Gastroesophageal sphincter (tissue), 4 donors: ENCODE measurements around the gene GOLGA7B. TPM values are rescaled to one million over a fixed set of nuclear protein-coding genes. Genes with fewer than 3 reads are reported as not detected.

ENCODE experiments used
- ATAC-seq: fragments of 150-250 bp; one replicate; pipeline ENCODE4 v1.9.1; 2016; ENCODE audit warnings: mild to moderate bottlenecking, moderate library complexity
- H3K27ac ChIP-seq, 4 donors: fragments of 200-600 bp; sonication (generic) in 3 of 4; 1 replicate in 3 of 4; 2 replicates in 1 of 4; pipeline ENCODE4 v1.5.1; 2016 to 2019
- H3K27me3 ChIP-seq: fragments of 200-600 bp; sonication (generic); one replicate; pipeline ENCODE4 v1.5.1; 2019
- H3K36me3 ChIP-seq, 2 donors: fragments of 200-600 bp; sonication (generic); one replicate each; pipeline ENCODE4 v1.5.1; 2019; ENCODE audit warnings: control low read depth in 1 of 2
- H3K4me1 ChIP-seq, 3 donors: fragments of 200-600 bp; sonication (generic); 1 replicate in 2 of 3; 2 replicates in 1 of 3; pipeline ENCODE4 v1.5.1; 2016 to 2019; ENCODE audit warnings: control low read depth in 2 of 3
- H3K4me3 ChIP-seq, 2 donors: fragments of 200-600 bp; sonication (generic); one replicate each; pipeline ENCODE4 v1.5.1; 2019; ENCODE audit warnings: mild to moderate bottlenecking in 1 of 2, moderate library complexity in 1 of 2
- H3K9me3 ChIP-seq, 3 donors: fragments of 200-600 bp; sonication (generic); one replicate each; pipeline ENCODE4 v1.5.1; 2017 to 2019; ENCODE audit warnings: control low read depth in 2 of 3
- CTCF ChIP-seq, 4 experiments: fragments of 200-600 bp in 2 of 4; fragments of 450-650 bp in 2 of 4; sonication (generic) in 1 of 4; IDR thresholded peaks; one replicate each; pipeline ENCODE4 v1.5.1; 2017 to 2019; ENCODE audit warnings: antibody characterized with exemption in 4 of 4, mild to moderate bottlenecking in 2 of 4, moderate library complexity in 2 of 4
- EP300 ChIP-seq: sonication (generic); formaldehyde crosslinking; IDR thresholded peaks from one replicate; pipeline ENCODE4 v1.6.1; 2017; ENCODE audit warnings: antibody characterized with exemption, mild to moderate bottlenecking
- POLR2A ChIP-seq, 2 donors: fragments of 450-650 bp; IDR thresholded peaks; one replicate each; pipeline ENCODE4 v1.6.1; 2017; ENCODE audit warnings: antibody characterized with exemption in 2 of 2, mild to moderate bottlenecking in 2 of 2, moderate library complexity in 1 of 2
- POLR2AphosphoS5 ChIP-seq: sonication (generic); formaldehyde crosslinking; IDR thresholded peaks from one replicate; pipeline ENCODE4 v1.6.1; 2017; ENCODE audit warnings: antibody characterized with exemption
- WGBS, 2 donors: methylation state at CpG; one replicate each; pipeline ENCODE4 v1.1.5; 2018; ENCODE audit warnings: low coverage in 1 of 2; 5-methylcytosine and 5-hydroxymethylcytosine counted together
- total RNA-seq, 4 donors: library from RNA; depleted of rRNA; stranded (reverse); fragments of >200 nt; gene quantifications; one replicate each; pipeline ENCODE4 v1.1.0, GENCODE V29; 2016

Gene GOLGA7B
- total RNA-seq, 4 donors from 2014 or later = 0.08 to 0.40 (median 0.23) TPM

GRCh38 chr10:97805949-97806348 is 43.7 kb upstream of the GOLGA7B start:
- H3K36me3 ChIP-seq = no peaks in the 10 kb centered on the region
- WGBS, 2 donors = 67 to 86% methylated on average over 1 to 4 of the region's 6 CpGs
- peaks cover 15% of the 10 kb centered on the region for H3K27me3 ChIP-seq
- no peak for ATAC-seq
- no peak overlapping the region for H3K27ac ChIP-seq
- no peaks in the 10 kb centered on the region for H3K4me1 ChIP-seq
- no peak overlapping the region for H3K4me3 ChIP-seq
- no peaks in the 10 kb centered on the region for H3K9me3 ChIP-seq
- TF ChIP-seq POLR2A (IDR thresholded peaks at IDR 0.05) = no peak
- TF ChIP-seq POLR2AphosphoS5 = no peak
- TF ChIP-seq EP300 = no peak
- TF ChIP-seq CTCF (IDR thresholded peaks at IDR 0.05) = no peak

GRCh38 chr10:97810446-97810845 is 39.2 kb upstream of the GOLGA7B start:
- WGBS, 2 donors = 62 to 85% methylated on average over 4 to 7 of the region's 7 CpGs
- Histone ChIP-seq H3K4me1 (no peaks in the 10 kb centered on the region), H3K9me3 (no peaks in the 10 kb centered on the region), H3K27me3 (peaks cover 14% of the 10 kb centered on the region), H3K36me3 (no peaks in the 10 kb centered on the region), H3K4me3 (no peak overlapping the region), H3K27ac (no peak overlapping the region)
- no peak for ATAC-seq
- TF ChIP-seq POLR2A (IDR thresholded peaks at IDR 0.05) = no peak
- TF ChIP-seq EP300 = no peak
- TF ChIP-seq POLR2AphosphoS5 = no peak
- TF ChIP-seq CTCF (IDR thresholded peaks at IDR 0.05) = no peak

- 45 to 90% methylated on average over 2 to 3 of the region's 3 CpGs for WGBS, 2 donors
- no peaks in the 10 kb centered on the region for H3K4me1 ChIP-seq
- no peak overlapping the region for H3K4me3 ChIP-seq
- ATAC-seq = no peak
- peaks cover 29% of the 10 kb centered on the region for H3K27me3 ChIP-seq
- H3K9me3 ChIP-seq = no peaks in the 10 kb centered on the region
- no peaks in the 10 kb centered on the region for H3K36me3 ChIP-seq
- H3K27ac ChIP-seq = no peak overlapping the region
- TF ChIP-seq POLR2A (IDR thresholded peaks at IDR 0.05) = no peak
- TF ChIP-seq POLR2AphosphoS5 = no peak
- TF ChIP-seq EP300 = no peak
- no peak for TF ChIP-seq CTCF (IDR thresholded peaks at IDR 0.05)
Measured at GRCh38 chr10:97811958-97812357, 37.7 kb upstream of the GOLGA7B start.

GRCh38 chr10:97812696-97813095 is 36.9 kb upstream of the GOLGA7B start:
- Histone ChIP-seq H3K27ac (no peak overlapping the region), H3K9me3 (no peaks in the 10 kb centered on the region), H3K27me3 (peaks cover 36% of the 10 kb centered on the region), H3K4me1 (no peaks in the 10 kb centered on the region), H3K4me3 (no peak overlapping the region), H3K36me3 (no peaks in the 10 kb centered on the region)
- no peak for TF ChIP-seq EP300
- no peak for TF ChIP-seq CTCF (IDR thresholded peaks at IDR 0.05)
- no peak for TF ChIP-seq POLR2A (IDR thresholded peaks at IDR 0.05)
- no peak for TF ChIP-seq POLR2AphosphoS5
- WGBS, 2 donors = 58 to 72% methylated on average over 5 to 8 of the region's 8 CpGs
- no peak for ATAC-seq

GRCh38 chr10:97813311-97813710 is 36.3 kb upstream of the GOLGA7B start:
- H3K27ac ChIP-seq = no peak overlapping the region
- no peak for TF ChIP-seq POLR2A (IDR thresholded peaks at IDR 0.05)
- no peak for TF ChIP-seq POLR2AphosphoS5
- no peak for TF ChIP-seq CTCF (IDR thresholded peaks at IDR 0.05)
- H3K4me1 ChIP-seq = no peaks in the 10 kb centered on the region
- no peaks in the 10 kb centered on the region for H3K36me3 ChIP-seq
- WGBS, 2 donors = 25 to 35% methylated on average over 2 to 3 of the region's 3 CpGs
- no peak for ATAC-seq
- peaks cover 36% of the 10 kb centered on the region for H3K27me3 ChIP-seq
- H3K4me3 ChIP-seq = no peak overlapping the region
- no peaks in the 10 kb centered on the region for H3K9me3 ChIP-seq
